Measurements from ENCODE around the gene OPN4.

DNA sequence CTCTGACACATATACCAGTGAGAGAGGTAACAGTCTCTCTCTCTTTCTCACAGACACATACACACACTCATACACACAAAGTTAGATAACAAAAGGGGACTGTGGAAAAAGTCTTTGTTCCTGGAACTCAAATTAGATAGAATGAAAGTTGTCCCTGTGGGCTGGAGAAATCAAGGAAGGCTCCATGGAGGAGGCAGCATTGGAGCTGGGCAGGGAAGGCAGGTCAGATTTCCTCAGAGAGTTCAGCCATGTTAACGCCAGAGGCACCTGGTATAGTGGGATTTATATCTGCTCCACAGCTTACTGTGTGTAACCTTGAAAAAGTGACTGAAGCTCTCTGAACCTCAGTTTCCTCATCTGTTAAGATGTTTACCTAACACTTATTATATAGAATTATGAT is 52.6 kb downstream of the OPN4 start:
- TF ChIP-seq, protein P1, sequence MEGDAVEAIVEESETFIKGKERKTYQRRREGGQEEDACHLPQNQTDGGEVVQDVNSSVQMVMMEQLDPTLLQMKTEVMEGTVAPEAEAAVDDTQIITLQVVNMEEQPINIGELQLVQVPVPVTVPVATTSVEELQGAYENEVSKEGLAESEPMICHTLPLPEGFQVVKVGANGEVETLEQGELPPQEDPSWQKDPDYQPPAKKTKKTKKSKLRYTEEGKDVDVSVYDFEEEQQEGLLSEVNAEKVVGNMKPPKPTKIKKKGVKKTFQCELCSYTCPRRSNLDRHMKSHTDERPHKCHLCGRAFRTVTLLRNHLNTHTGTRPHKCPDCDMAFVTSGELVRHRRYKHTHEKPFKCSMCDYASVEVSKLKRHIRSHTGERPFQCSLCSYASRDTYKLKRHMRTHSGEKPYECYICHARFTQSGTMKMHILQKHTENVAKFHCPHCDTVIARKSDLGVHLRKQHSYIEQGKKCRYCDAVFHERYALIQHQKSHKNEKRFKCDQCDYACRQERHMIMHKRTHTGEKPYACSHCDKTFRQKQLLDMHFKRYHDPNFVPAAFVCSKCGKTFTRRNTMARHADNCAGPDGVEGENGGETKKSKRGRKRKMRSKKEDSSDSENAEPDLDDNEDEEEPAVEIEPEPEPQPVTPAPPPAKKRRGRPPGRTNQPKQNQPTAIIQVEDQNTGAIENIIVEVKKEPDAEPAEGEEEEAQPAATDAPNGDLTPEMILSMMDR (IDR thresholded peaks at IDR 0.05), result no peak
- no peak for TF ChIP-seq EP300 (IDR thresholded peaks at IDR 0.05)
- TF ChIP-seq POLR2AphosphoS2 (conservative IDR thresholded peaks at IDR 0.05; ENCODE audit: low read length), result no peak
- TF ChIP-seq RAD21 (conservative IDR thresholded peaks at IDR 0.05 in 1 of 2, IDR thresholded peaks at IDR 0.05 in 1 of 2), result no peak
- TF ChIP-seq, protein P2, sequence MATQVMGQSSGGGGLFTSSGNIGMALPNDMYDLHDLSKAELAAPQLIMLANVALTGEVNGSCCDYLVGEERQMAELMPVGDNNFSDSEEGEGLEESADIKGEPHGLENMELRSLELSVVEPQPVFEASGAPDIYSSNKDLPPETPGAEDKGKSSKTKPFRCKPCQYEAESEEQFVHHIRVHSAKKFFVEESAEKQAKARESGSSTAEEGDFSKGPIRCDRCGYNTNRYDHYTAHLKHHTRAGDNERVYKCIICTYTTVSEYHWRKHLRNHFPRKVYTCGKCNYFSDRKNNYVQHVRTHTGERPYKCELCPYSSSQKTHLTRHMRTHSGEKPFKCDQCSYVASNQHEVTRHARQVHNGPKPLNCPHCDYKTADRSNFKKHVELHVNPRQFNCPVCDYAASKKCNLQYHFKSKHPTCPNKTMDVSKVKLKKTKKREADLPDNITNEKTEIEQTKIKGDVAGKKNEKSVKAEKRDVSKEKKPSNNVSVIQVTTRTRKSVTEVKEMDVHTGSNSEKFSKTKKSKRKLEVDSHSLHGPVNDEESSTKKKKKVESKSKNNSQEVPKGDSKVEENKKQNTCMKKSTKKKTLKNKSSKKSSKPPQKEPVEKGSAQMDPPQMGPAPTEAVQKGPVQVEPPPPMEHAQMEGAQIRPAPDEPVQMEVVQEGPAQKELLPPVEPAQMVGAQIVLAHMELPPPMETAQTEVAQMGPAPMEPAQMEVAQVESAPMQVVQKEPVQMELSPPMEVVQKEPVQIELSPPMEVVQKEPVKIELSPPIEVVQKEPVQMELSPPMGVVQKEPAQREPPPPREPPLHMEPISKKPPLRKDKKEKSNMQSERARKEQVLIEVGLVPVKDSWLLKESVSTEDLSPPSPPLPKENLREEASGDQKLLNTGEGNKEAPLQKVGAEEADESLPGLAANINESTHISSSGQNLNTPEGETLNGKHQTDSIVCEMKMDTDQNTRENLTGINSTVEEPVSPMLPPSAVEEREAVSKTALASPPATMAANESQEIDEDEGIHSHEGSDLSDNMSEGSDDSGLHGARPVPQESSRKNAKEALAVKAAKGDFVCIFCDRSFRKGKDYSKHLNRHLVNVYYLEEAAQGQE (IDR thresholded peaks at IDR 0.05), result no peak
- TF ChIP-seq POLR2A (IDR thresholded peaks at IDR 0.05; ENCODE audit: low read length), result no peak

Measured in A549 (cell line).